Dedifferentiated amniotic fluid mesenchymal stem cell (primary cell): Measurements from ENCODE around the gene AQP3.
"Not testable (repeated sequence)": the region's sequence is repeated elsewhere in the genome, so short reads cannot be mapped to it uniquely, and the experiment has no call there.

Experiments used
- DNase-seq: peaks from one replicate; pipeline ENCODE4 v3.0.0-alpha.2; 2016; ENCODE audit errors: extremely low spot score

AQP3 gene

DNA sequence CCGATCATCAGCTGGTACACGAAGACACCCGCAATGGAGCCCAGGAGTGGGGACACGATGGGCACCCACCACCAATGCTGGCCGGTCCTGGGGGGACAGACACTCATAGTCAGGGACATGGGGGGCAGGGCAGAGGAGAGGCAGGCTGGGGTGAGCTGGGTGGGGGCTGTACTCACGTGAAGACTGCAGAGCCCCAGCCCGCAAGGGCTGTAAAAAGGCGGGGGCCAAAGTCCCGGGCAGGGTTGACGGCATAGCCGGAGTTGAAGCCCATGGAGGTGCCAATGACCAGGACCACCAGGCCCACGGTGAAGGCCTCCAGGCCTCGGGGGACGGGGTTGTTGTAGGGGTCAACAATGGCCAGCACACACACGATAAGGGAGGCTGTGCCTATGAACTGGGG is 5.3 kb downstream of the AQP3 start:
- no peak for DNase-seq

DNA sequence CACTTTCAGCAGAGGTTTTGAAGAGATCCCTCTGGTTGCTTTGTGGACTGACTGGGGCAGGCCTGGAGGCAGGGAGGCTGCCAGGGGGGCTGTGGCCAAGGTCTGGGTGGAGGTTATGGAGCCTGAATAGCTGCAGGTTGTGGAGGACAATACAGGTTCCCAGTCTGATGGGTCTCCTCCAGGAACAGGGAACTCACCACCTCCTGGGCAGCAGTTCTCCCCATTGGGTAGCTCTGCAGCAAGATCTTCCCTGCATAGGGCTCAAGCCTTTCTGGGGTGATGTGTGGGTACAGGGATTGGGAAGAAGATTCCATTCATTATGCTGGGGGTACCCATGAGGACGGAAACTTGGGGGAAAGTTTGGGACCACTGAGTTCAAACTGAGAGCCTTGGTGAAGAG is 6.8 kb downstream of the AQP3 start:
- no peak for DNase-seq

DNA sequence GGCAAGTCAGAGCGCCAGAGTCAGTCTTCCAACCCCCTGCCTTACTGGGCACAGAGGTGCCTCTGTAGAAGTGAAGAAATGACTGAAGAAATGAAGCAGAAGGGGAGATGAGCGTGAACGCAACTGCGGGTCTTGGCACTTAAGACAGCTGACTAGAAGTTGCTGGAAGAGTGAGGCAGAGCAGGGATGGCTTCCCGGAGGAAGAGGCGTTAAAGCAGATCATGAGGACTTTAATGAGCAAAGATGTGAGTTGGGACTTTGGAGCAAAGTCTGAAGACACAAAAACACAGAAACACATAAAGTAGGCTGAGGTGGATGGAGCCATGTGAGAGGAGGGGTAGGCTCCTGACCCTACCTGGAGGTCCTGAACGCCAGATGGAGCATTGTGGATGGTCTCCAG is 7.2 kb downstream of the AQP3 start:
- DNase-seq: no peak

DNA sequence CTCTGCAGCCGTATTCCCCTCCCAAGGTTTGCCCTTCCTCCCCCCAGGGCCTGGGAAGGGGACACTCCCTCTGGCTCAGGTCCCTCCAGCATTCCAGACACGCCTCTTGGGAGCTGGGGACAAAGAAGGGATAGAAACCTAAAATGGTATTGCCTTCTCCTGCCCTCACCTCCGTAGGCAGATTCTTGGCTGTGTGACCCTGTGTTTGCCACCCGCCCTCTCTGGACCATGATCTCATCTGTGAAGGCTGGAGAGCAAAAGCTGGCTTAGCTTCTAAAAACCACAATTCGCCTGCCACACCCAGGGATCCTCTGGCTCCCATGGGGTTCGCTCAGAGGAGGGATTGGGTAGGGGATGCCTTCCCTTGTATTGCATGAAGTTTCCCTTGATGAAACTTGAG is 7.7 kb downstream of the AQP3 start:
- DNase-seq: no peak

DNA sequence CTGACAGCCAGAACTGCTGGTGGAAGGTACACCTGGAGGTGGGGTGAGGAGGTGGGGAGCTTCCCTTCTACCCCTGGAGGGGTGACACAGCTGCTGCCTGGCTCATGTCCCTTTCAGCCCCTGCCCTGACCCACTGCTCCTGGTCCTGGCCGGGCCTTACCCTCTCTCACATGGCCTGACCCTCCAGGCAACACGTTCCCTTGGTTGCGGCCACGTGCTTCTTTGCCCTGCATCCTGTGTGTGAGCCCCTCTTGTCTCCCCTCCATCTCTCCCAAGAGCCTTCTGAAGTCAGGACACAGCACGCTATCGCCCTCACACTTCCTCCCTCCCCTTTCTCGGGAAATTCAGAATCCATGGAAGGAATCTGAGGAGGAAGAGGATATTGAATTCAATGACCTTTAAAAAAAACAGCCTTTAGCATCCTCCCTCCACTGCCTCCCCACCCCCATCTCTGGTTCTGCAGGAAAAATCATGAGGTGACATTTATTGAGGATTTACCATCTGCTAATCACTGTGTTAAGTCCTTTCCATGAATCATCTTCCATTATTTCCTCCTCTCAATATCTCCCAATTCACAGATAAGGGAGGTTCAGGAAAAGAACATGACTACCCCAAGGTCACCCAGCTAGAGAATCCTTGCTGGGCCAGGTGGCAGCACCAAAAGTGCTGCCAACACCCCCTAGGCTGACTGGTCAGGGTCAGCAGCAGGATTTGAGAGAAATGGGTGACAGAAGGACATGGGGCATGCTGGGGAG is 8.3 kb downstream of the AQP3 start:
- DNase-seq: no peak

DNA sequence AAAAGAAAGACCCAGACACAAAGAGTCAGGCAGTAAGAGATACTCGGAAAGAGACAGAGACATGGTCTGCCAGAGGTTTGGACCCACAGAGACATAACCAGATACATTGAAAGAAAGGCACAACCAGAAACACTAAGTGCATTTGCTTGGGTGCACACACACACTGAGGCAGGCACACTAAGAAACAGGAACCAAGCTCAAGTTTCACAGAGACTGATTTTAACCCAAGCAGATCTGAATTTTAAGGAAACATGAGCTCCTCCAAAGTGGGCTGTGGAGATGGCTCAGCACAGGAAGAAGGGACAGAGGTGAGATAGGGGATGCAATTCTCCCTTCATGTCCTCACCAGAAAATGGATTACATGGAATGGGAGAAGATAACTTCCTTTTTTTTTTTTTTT is 9.5 kb downstream of the AQP3 start:
- no peak for DNase-seq

DNA sequence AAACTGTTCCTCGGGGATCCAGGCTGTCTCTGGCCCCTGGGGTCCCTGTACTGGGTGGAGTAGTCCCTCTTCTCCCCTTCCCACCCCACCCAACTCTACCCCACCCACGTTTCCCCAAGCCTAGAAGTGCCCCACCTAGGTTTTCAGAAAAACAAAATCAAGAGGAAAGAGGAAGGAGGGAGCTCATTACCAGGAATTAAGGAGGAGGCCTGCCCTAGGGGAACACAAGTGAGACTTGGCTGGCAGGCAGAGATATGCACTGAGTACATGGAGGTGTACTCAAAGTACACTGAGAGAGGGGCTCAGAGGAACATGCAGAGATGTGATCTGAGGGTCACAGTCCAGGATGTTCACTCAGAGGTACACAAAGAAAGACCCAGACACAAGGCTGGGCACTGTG is 10.2 kb downstream of the AQP3 start:
- no peak for DNase-seq

DNA sequence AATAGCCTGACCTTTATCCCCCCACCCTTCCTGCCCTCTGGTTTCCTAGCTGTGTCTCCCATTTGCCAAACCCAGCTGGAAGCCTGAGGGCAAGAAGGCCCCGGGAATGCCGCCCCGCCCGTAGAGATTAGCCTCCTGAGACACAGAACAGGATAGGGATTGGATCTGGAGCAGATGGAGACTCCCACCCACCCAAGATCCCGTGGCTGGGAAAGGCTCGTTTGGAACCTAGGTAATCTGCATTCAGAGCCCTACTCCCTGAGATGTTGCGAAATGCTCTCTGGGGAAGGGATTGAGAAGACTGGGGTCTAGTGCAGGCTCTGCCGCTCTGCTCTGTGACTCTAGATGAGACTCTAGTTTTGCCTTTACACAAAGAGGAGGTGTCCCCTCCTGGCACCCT is 10.9 kb downstream of the AQP3 start:
- DNase-seq: no peak

DNA sequence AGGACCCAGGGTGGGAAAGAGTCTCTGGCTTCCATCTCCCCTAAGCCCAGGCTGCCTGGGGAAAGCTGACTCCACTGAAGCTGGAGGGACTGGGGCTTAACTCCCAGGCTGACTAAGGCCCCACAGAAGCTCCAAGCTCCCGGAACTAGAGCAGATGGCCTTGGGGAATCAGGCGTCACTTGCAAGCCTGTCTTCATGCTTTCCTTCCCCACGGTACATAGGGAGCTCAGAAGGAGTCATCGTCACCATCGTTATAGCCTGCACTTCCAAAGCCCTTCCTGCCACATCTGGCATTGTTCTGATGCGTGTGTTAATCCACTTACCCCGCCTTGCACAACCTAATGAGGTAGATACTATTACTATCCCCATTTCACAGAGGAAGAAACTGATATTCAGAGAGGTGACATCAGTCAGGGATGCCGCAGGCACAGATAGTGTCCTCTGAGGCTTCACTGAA is 11.5 kb downstream of the AQP3 start:
- DNase-seq: no peak

DNA sequence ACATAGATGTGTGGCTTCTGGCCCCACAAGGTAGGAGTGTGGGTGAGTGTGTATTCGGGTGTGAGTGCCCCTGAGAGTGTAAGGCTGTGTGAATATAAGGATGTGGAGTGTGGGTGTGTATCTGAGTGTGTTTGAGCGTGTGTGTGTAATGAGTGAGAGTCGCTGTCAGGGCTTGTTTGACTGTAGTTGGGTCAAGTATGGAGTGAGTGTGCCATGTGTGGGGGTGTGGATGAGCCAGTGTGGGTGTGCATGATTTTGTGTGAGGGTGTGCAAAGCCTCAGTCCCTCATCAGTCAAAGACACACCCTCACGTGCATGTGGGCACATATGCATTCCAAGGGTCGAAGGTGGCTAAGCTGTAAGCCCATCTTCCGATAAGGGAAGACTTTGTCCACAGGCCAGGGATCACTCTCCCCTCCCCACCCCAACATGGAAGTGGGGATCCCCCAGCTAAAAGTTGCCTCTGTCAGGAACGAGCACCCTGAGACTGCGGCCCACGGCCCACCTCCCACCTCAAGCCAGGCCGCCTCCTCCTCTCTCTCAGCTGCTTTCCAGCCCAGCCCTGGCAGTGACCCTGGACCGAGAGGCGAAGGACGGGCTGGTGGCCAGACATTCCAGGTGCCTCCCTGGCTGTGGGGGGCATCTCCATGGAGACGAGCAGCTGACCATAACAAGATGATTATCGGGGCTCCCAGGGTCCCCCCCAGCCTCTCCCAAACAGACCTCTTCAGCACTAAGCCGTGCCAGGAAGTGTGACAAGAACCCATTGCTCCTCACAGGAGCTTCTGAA is 12.9 kb downstream of the AQP3 start:
- DNase-seq: no peak

DNA sequence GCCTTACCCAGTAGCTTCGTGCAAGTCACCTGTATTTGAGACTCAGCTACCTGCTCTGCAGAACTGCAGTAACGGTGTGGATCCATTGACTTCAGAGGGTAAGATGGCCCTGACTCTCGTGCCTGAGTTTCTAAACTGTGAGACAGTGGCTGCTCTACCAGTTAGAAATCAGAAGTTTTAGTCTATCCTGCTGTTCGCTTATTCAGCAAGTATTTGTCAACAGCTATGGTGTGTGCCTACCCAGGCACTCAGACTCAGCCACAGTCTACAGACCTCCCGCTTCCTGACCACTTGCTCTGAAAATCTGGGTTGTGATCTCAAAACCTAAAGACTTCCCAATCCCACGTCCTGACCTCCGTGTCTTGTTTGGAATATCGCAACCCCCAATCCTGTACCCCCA is 13.5 kb downstream of the AQP3 start:
- no peak for DNase-seq

DNA sequence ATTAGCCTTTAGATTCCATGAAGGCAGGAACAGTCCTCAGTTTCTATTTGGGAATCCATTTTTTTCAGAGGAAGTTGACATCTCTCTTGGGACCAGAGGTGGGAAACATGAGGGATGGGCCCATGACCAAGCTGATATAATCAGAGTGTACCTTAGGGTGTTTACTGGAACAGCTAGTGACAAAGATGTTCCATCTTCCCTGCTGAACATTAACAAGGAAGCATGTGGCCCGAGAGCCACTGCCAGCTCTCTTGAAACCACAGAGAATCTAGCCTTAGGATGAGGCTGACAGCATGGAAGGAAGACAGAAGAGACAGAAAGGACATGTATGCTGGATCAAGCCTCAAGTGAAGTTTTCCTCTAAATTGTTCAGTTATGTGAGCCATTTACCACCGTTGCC is 16.0 kb downstream of the AQP3 start:
- no peak for DNase-seq

DNA sequence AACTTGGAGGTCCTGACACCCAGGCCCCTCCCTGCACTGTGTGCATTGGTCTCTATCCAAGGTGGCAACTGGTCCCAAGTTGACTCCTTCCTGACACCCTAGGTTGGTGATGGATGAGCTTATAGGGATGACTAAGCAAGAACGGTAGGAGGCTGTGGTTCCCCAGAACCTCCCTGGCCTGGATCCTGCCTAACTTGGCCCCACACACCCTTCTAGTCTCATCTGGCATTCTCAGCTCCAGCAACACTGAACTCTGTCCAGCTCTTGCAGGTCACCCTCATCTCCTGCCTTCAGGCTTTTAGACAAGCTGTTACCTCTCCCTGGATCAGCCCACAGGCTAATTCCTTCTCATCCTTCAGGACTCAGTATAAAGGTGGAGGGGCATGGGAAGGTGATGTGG is 16.5 kb downstream of the AQP3 start:
- no peak for DNase-seq

DNA sequence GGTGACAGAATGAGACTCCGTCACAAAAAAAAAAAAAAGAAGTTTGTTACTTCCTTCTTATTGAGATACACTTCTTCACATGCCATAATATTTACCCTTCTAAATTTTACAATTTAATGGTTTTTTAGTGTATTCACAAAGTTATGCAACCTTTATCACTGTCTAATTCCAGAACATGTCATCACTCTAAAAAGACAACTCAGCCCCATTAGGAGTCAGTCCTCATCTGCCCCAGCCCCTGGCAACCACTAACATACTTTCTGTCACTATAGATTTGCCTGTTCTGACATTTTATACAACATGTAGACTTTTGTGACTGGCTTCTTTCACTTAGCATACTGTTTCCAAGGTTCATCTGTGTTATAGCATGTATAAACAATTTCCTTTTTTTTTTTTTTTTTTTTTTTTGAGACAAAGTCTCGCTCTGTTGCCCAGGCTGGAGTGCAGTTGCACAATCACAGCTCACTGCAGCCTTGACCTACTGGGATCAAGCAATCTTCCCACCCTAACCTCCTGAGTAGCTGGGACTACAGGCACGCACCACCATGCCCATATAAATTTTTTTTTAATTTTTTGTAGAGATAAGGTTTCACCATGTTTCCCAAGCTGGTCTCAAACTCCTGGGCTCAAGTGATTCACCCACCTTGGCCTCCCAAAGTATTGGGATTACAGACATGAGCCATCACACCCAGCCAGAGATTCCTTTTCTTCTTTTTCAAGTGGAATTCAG is 18.0 kb downstream of the AQP3 start:
- no peak for DNase-seq

DNA sequence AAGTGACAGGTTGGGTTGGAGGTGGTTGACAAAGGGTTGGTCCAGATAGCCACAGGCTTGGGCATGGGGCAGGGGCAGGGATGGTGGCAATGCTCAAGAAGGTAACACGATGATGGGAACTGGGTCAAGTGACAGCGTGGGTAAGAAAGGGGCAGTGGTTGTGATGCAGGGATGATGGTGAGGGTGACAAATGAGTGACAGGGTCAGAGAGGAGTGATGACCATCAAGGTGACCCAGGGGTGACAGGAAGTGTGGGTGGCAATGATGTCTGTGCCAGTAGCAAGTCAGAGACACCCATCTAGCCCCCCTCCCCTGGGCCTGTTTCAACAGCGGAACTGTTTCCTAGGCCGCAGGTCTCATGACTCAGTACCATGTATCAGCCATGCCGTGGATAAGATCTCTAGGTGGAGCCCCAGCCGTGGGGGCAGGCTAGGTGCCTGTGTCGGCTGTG is 20.5 kb downstream of the AQP3 start:
- DNase-seq: no peak

DNA sequence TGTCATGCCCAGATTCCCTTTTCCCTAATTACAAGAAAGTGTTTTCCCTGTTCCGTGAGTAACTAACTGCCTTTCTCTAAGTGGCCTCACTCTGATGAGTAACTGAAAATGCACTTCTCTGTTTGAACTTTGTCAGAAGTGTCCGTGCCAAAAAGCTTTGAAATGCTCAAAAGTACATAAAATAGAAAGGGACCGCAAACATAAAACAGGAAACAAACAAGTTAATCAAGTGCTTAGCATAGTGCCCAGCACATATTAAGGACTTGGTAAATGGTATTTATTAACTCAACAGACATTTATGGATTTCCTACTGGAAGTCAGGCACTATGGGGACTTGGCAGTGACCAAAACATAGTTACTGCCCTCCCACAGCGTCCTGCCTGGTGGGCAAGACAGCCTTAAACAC is 22.3 kb downstream of the AQP3 start:
- DNase-seq: no peak

DNA sequence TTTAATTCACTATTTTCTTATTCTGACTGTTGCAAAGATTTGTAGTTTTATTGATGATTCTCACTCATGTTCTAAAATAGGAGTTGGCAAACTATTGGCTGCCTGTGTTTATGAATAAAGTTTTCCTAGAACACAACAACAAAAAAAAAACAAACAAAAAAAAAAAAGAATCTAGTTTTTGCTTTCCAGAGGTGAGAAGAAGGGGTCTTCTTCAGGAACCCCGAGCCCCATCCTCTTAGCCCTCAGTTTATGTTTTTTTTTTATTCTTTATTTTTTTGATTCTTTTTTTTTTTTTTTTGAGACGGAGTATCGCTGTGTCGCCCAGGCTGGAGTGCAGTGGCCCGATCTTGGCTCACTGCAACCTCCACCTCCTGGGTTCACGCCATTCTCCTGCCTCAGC is 22.9 kb downstream of the AQP3 start:
- not testable (repeated sequence) for DNase-seq

DNA sequence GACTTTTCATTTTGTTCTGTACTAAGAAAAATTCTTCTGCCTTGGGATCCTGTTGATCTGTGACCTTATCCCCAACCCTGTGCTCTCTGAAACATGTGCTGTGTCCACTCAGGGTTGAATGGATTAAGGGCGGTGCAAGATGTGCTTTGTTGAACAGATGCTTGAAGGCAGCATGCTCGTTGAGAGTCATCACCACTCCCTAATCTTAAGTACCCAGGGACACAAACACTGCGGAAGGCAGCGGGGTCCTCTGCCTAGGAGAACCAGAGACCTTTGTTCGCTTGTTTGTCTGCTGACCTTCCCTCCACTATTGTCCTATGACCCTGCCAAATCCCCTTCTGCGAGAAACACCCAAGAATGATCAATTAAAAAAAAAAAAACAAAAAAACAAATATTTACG is 23.4 kb downstream of the AQP3 start:
- DNase-seq: not testable (repeated sequence)

DNA sequence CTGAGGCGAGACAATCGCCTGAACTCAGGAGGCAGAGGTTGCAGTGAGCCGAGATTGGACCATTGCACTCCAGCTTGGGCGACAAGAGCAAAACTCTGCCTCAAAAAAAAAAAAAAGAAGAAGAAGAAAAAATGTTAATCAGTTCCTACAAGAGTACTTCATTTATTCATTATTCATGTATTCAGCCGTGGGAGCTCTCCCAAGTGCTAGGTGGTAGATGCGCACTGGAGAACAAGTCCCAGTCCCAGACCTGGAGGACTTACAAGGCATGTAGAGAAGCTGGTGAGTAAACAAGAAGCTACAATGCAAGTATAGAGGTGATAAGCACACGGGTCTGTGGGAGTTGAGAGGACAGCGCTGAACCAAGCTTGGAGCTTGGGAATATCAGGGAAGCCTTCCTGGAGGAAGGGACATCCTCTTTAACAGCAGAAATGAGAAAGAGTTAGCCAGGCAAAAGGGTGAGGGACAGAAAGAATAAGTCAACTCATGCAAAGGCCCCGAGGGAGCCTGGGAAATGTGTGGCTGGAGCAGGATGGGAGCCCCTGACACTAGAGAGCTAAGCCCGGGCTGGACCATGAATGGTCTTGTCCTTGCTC is 27.6 kb downstream of the AQP3 start:
- DNase-seq: no peak

DNA sequence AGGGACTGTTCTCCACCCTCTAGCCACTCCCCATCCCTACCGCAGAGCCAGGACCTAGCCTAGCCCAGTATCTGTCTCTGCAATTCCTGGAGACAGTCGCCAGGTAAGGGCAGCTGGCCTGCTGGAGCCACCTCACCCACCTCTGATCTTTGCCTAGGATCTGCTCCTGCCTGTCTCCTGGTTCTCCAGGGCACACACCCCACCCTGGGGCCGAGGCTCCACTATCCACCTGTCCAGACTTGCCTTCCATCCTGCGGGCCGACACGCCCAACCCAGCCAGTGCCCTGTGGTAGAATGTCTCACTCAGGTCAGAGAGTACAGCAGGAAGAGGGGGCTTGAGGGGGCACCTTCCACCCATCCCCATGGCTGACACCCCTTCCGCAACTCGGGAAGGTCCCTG is 29.3 kb downstream of the AQP3 start:
- DNase-seq: no peak

DNA sequence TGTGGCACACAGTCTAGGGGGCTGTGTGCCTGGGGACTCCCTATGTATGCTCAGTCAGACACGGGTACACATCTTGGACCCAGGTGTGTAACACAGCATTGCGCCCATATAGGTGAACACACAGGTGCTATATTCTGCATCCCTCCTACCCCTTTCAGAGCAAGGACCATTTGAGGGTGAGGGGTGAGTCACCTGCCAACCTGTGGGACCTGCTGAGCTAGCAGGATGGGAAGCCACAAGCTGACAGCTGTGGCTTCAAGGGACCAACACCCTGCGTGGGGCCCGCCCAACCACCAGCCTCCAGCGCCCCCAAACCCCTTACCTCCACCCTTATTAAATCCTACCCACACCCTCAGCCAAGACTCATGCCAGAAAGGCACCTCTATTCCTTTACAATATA is 30.4 kb downstream of the AQP3 start:
- DNase-seq: no peak

DNA sequence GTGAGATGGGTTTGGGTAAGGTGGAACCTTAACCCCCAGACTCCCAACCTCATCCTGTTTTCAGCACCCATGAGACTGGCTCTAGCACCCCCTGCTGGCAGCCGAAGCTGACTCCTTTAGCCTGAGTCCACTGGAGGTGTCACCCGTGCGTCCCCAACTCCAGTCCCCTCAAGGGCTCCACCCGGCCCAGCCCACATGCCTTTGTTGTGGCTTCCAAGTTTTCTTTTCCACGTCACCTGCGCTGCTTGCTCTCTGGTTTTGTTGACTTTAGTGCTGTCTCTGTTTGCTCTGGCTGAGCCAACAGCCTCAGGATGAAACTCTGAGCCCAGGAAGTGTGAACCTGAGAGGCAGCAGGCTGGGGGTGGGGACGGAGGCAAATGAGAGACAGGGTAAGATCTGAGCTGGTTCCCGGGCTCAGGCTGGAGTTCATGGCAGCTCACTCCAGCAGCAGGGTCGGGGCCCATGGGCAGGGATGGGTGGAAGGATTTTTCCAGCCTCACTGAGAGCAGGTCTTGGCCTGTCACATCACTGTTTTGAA is 31.8 kb downstream of the AQP3 start:
- DNase-seq: no peak
